Measurements from ENCODE around the gene FBXO31.

FBXO31 gene

DNA sequence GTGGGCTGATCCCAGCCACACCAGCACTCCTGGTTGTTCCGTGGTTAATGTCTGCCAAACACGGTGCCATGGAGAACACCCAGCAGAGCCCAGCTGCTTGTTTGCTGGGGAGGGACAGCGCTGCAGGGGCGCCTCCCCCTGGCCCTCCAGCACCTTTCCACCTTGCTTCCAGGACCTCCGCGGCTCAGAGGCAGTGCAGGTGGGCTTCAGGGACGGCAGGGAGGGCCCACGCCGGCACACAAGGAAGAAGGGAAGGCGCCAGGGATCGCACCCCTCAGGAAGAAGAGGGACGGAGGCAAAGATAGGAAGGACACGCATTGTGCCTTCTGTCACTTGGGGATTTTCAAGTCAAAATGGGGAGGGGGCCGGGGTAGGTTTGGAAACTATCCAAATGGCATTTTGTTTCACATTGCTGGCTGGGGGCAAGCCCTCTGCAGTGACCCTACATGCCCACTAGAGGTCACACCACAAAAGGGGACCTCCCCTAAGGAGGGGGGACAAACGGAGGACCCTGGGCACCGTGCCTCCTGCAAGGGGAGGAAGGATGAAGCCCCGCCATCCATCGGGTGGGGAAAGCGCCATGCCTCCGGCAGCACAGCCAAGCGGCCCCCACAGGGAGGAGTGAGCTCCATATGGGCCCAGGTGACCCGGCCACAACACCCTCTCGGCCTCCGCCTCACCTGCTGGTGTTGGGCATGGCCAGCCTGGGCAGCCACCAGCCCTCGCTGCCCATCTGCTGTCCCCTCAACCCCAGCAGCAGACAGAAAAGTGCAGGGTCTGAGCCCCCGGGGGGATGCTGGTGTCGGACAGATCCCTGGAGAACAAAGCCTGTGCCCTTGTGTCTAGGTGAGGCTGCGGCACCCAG lies 58.9 kb downstream of the FBXO31 start:
- Histone ChIP-seq H3K27me3 (ENCODE audit: control insufficient read depth, insufficient read depth, low read length) (no peaks in the 10 kb centered on the region), H3K4me1 (ENCODE audit: control insufficient read depth, insufficient read depth, low read length) (peaks cover 22% of the 10 kb centered on the region), H3K9me3 (replicated peaks; ENCODE audit: low read length) (no peaks in the 10 kb centered on the region), H3K4me3 (ENCODE audit: low read length) (no peak overlapping the region), H3K4me2 (ENCODE audit: low read length) (no peak overlapping the region), H3K36me3 (ENCODE audit: insufficient read depth, low read length) (peaks cover 13% of the 10 kb centered on the region), H3K9ac (ENCODE audit: low read depth, low read length) (no peak overlapping the region)

DNA sequence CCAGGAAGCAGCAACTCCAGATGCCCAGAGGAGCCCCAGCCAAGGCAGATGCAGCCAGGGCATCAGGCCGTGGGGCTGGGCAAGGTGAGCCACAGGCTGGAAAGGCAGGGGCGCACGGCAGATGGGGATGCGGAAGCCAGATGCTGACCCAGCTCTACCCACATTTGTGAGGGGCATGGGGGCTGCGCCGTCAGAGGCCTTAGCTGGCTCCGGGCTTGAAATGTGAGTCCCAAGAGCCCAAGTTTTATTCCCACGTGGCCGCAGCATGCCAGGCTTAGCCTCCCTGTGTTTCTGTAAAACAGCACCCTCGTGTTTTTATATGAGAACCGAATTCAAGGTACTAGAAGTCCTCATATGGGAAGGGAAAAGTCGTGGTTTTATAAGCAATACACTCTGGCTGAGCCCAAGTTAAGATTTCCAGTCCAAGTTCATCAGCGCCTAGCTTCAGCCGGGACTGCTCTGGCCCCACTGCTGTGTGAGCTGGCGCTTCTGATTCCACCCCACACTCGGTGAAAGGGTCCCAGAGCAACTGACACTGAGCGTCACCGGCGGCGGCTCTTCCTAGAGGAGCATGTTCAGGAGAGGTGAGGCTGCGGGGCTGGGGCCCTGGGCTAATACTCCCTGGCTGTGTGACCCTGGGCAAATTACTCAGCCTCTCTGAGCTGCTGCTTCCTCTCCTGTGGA lies 59.7 kb downstream of the FBXO31 start:
- Histone ChIP-seq H3K9ac (ENCODE audit: low read depth, low read length) (no peak overlapping the region), H3K36me3 (ENCODE audit: insufficient read depth, low read length) (peaks cover 13% of the 10 kb centered on the region), H3K4me3 (ENCODE audit: low read length) (no peak overlapping the region), H3K9me3 (replicated peaks; ENCODE audit: low read length) (no peaks in the 10 kb centered on the region), H3K4me1 (ENCODE audit: control insufficient read depth, insufficient read depth, low read length) (peaks cover 22% of the 10 kb centered on the region), H3K4me2 (ENCODE audit: low read length) (no peak overlapping the region), H3K27me3 (ENCODE audit: control insufficient read depth, insufficient read depth, low read length) (no peaks in the 10 kb centered on the region)

- no peak overlapping the region for H3K4me2 ChIP-seq (ENCODE audit: low read length)
- no peaks in the 10 kb centered on the region for H3K9me3 ChIP-seq (replicated peaks; ENCODE audit: low read length)
- H3K36me3 ChIP-seq (ENCODE audit: insufficient read depth, low read length): peaks cover 11% of the 10 kb centered on the region
- H3K4me1 ChIP-seq (ENCODE audit: control insufficient read depth, insufficient read depth, low read length): peaks cover 29% of the 10 kb centered on the region
- no peaks in the 10 kb centered on the region for H3K27me3 ChIP-seq (ENCODE audit: control insufficient read depth, insufficient read depth, low read length)
- H3K9ac ChIP-seq (ENCODE audit: low read depth, low read length): no peak overlapping the region
- H3K4me3 ChIP-seq (ENCODE audit: low read length): no peak overlapping the region
Measured at GRCh38 chr16:87322833-87323726, 60.5 kb downstream of the FBXO31 start.

DNA sequence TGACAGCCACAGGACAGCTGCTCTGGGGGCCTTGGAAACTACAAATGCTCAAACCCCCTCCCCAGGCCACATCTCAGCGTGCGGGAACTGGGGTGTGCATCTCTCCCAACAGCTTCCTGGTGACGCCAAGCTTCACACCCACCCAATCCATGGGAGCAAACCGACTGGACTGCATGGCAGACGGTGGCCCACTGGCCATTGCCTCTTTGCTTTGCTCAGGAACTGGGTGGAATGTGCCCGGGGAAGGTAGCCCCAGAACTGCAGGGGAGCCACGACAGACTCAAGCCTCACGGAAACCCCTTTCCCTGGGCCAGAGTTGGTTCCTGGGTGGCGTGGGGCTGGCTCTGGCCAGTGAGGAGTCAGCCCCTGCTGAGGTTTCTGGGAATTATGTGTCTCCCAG lies 61.2 kb downstream of the FBXO31 start:
- peaks cover 4% of the 10 kb centered on the region for H3K36me3 ChIP-seq (ENCODE audit: insufficient read depth, low read length)
- H3K4me2 ChIP-seq (ENCODE audit: low read length): no peak overlapping the region
- no peaks in the 10 kb centered on the region for H3K27me3 ChIP-seq (ENCODE audit: control insufficient read depth, insufficient read depth, low read length)
- H3K9me3 ChIP-seq (replicated peaks; ENCODE audit: low read length): no peaks in the 10 kb centered on the region
- peaks cover 29% of the 10 kb centered on the region for H3K4me1 ChIP-seq (ENCODE audit: control insufficient read depth, insufficient read depth, low read length)
- no peak overlapping the region for H3K9ac ChIP-seq (ENCODE audit: low read depth, low read length)
- H3K4me3 ChIP-seq (ENCODE audit: low read length): no peak overlapping the region

DNA sequence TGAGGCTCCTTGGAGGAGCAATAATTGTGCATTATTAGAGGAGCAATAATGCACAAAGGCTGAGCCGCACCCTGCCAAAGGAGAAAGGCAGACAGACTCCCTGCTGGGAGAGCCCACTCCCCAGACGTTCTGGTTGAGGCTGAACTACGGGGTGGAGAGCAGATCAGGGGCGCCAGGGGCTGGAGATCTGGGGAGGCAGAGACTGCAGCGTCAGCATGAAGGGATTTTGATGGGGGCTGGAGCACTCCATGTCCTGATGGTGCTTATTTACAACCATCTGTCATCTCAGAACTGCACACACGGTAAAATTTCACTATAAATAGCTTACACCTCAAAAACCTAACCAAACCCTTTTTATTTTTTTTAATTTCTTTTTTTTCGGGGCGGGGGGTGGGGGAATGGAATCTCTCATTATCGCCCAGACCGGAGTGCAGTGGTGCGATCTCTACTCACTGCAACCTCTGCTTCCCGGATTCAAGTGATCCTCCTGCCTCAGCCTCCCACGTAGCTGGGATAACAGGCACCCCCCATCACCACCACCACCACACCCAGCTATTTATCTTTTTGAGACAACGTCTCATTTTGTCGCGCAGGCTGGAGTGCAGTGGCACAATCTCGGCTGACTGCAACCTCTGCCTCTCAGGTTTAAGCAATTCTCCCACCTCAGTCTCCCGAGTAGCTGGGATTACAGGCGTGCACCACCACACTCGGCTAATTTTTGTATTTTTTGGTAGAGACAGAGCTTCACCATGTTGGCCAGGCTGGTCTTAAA lies 62.1 kb downstream of the FBXO31 start:
- no peak overlapping the region for H3K4me2 ChIP-seq (ENCODE audit: low read length)
- peaks cover 4% of the 10 kb centered on the region for H3K36me3 ChIP-seq (ENCODE audit: insufficient read depth, low read length)
- H3K4me1 ChIP-seq (ENCODE audit: control insufficient read depth, insufficient read depth, low read length): peaks cover 28% of the 10 kb centered on the region
- H3K9ac ChIP-seq (ENCODE audit: low read depth, low read length): no peak overlapping the region
- no peaks in the 10 kb centered on the region for H3K27me3 ChIP-seq (ENCODE audit: control insufficient read depth, insufficient read depth, low read length)
- H3K9me3 ChIP-seq (replicated peaks; ENCODE audit: low read length): no peaks in the 10 kb centered on the region
- no peak overlapping the region for H3K4me3 ChIP-seq (ENCODE audit: low read length)

DNA sequence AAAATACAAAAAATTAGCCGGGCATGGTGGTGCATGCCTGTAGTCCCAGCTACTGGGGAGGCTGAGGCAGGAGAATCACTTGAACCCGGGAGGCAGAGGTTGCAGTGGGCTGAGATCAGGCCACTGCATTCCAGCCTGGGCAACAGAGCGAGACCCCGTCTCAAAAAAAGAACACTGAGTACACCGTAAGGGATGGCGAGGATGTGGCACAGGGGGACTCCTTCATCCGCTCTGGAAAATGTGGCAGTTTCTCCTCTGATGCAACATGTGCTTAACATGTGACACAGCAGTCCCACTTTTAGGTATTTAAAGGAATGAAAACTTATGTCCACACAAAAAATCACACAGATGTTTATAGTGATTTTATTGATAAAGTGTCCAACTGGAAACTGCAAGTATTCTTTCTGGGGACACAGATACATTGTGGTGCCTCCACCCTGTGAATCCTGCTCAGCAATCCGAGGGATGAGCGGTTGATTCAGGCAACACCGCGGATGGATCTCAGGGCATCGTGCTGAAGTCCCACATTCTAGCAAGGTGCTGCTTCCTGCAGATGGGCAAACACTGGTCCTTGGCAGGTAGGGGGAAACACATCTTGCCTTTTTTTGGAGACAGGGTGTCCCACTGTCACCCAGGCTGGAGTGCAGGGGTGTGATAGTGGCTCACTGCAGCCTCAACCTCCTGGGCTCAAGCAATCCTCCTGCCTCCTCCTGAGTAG lies 62.9 kb downstream of the FBXO31 start:
- Histone ChIP-seq H3K4me2 (ENCODE audit: low read length) (no peak overlapping the region), H3K4me1 (ENCODE audit: control insufficient read depth, insufficient read depth, low read length) (peaks cover 19% of the 10 kb centered on the region)

GRCh38 chr16:87319997-87320491 lies 63.5 kb downstream of the FBXO31 start:
- no peak overlapping the region for H3K4me2 ChIP-seq (ENCODE audit: low read length)
- H3K36me3 ChIP-seq (ENCODE audit: insufficient read depth, low read length): no peaks in the 10 kb centered on the region
- H3K9ac ChIP-seq (ENCODE audit: low read depth, low read length): no peak overlapping the region
- H3K27me3 ChIP-seq (ENCODE audit: control insufficient read depth, insufficient read depth, low read length): no peaks in the 10 kb centered on the region
- no peaks in the 10 kb centered on the region for H3K9me3 ChIP-seq (replicated peaks; ENCODE audit: low read length)
- no peak overlapping the region for H3K4me3 ChIP-seq (ENCODE audit: low read length)
- peaks cover 13% of the 10 kb centered on the region for H3K4me1 ChIP-seq (ENCODE audit: control insufficient read depth, insufficient read depth, low read length)

More for the DNA sequence above, 62.9 kb downstream of the FBXO31 start:
- no peaks in the 10 kb centered on the region for H3K36me3 ChIP-seq (ENCODE audit: insufficient read depth, low read length)
- H3K4me3 ChIP-seq (ENCODE audit: low read length): no peak overlapping the region
- no peaks in the 10 kb centered on the region for H3K27me3 ChIP-seq (ENCODE audit: control insufficient read depth, insufficient read depth, low read length)
- H3K9me3 ChIP-seq (replicated peaks; ENCODE audit: low read length): no peaks in the 10 kb centered on the region
- no peak overlapping the region for H3K9ac ChIP-seq (ENCODE audit: low read depth, low read length)

- Histone ChIP-seq H3K4me3 (ENCODE audit: low read length) (no peak overlapping the region), H3K4me2 (ENCODE audit: low read length) (no peak overlapping the region), H3K4me1 (ENCODE audit: control insufficient read depth, insufficient read depth, low read length) (peaks cover 7% of the 10 kb centered on the region), H3K27me3 (ENCODE audit: control insufficient read depth, insufficient read depth, low read length) (no peaks in the 10 kb centered on the region), H3K9ac (ENCODE audit: low read depth, low read length) (no peak overlapping the region), H3K9me3 (replicated peaks; ENCODE audit: low read length) (no peaks in the 10 kb centered on the region), H3K36me3 (ENCODE audit: insufficient read depth, low read length) (no peaks in the 10 kb centered on the region)
Measured at GRCh38 chr16:87319011-87319410, 64.6 kb downstream of the FBXO31 start.

DNA sequence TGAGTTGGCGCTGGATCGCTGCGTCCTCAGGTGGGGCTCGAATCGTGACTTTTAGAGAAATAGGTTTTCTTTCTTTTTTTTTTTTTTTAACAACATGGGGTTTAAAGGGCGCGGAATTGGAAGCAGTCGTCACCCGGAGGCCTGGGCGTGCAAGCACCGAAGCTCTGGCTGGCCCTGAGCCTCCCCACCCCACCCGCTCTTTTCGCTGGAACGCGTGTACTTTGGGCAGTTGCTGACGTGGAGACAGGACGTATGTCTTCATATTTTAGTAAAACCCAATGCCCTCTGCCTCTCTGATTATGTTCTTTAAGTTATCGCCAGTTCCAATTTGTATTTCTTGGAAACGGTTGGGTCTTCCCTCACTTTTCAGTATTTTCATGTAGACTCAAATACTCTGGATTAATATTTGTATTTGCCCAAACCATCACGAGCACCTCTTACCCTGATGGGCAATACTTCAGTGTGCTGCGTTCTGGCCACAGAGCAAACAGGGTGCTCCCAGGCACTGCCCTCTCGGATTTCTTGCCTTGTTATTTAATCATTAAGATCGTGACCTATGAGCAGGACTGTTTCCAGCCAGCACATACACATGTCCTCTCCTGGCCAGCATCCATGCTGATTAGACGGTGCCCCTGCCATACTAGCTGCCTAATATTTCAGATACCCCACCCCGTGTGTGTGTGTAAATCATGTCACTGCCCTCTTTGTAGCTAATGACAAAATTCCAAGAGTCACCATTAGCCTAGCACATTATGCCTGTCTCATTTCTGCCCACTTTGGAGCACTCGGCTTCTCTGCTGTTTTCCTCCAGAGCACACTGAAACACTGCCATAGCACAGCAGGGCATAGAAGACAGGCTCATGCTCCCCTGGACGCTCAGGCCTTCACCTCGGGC lies 65.6 kb downstream of the FBXO31 start:
- H3K27me3 ChIP-seq (ENCODE audit: control insufficient read depth, insufficient read depth, low read length): no peaks in the 10 kb centered on the region
- H3K36me3 ChIP-seq (ENCODE audit: insufficient read depth, low read length): no peaks in the 10 kb centered on the region
- no peaks in the 10 kb centered on the region for H3K9me3 ChIP-seq (replicated peaks; ENCODE audit: low read length)

More for the DNA sequence above, 65.6 kb downstream of the FBXO31 start:
- Histone ChIP-seq H3K4me3 (ENCODE audit: low read length) (peak overlapping the region; percentile 86), H3K4me2 (ENCODE audit: low read length) (peak overlapping the region; percentile 96), H3K9ac (ENCODE audit: low read depth, low read length) (peak overlapping the region; percentile 100), H3K4me1 (ENCODE audit: control insufficient read depth, insufficient read depth, low read length) (peaks cover 7% of the 10 kb centered on the region)
